GM19452 (cell line): ENCODE data around the gene ATP2B1.

Experiments
- ATAC-seq: cut with Tn5 transposase; IDR thresholded peaks from one replicate; pipeline ENCODE4 v1.9.1; 2021; ENCODE audit not compliant: unreplicated experiment

ATP2B1 gene

GRCh38 chr12:89694542-89694941, 14.1 kb downstream of the ATP2B1 start:
- ATAC-seq = no peak

DNA sequence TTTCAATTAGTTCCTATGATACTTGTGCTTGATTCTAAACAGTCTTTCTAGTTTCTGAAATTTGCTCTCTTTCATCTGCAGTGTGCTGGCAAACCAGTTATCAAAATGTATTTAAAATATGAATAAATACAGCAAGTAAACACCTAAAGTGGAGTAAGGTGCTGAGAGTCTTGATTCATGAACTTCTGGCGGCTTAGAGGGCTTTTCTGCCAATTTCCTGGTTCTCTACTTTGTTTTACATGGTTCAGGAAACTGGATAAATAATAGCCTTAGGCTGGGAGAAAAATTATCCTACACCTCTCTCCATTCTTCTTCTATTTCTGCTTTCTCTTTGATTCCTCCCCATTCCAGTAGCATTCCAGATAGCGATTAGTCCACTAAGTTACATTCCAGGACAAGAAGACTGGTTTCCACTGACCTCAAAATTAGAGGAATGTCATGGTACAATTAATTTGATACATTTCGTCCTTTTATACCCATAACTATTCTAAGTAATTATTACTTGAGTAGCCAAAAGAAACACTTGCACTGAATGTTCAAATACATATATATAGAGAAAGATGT, 14.9 kb downstream of the ATP2B1 start:
- no peak for ATAC-seq

- no peak for ATAC-seq
Measured at GRCh38 chr12:89692439-89692838, 16.2 kb downstream of the ATP2B1 start.

GRCh38 chr12:89691659-89692058, 17.0 kb downstream of the ATP2B1 start:
- ATAC-seq = no peak

DNA sequence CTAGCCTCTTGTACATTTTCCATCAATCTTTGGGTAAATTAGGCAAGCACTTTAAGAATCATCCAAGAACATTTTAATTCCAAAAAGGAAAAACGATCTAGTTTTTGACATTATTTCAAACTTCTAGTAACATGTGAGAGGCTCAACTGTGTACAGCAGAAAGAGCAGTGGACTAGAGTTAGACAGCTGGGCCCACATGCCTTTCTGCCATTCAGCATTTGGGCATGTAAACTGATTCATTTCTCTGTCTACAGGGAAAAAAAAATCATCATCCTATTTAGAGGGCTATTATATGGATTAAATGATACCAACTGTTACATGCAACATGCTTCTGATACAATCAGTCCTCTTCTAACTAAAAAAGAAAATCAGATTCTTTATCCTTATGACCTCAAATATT, 17.7 kb downstream of the ATP2B1 start:
- no peak for ATAC-seq

- ATAC-seq = no peak
Measured at GRCh38 chr12:89689306-89689705, 19.3 kb downstream of the ATP2B1 start.

GRCh38 chr12:89686311-89686710, 22.3 kb downstream of the ATP2B1 start:
- no peak for ATAC-seq

DNA sequence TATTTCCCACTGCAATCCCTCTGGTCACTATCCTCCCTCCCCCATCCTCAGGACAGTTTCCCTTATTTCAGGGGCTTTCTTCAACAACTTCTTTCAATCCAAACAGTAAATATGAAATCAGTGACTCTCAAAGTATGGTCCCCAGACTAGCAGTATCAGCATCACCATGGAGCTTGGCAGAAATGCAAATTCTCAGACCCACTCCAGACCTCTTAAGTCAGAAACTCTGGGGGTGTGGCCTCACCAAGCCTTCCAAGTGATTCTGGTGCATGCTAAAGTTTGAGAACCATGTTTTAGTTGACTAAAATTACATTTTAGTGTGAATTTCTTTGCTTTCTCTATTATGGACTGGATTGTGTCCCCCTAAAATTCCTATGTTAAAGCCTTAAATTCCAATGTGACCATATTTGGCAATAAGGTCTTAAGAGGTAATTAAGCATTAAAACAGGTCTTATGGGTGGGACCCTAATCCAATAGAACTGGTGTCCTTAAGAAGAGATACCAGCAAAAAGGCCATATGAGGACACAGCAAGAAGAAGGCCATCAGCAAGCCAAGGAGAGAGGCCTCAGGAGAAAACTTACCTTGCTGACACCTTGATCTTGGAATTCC, 23.2 kb downstream of the ATP2B1 start:
- ATAC-seq = no peak

- no peak for ATAC-seq
Measured at GRCh38 chr12:89684136-89684535, 24.5 kb downstream of the ATP2B1 start.

- no peak for ATAC-seq
Measured at GRCh38 chr12:89682284-89682683, 26.4 kb downstream of the ATP2B1 start.

- ATAC-seq = no peak
Measured at GRCh38 chr12:89680409-89680808, 28.2 kb downstream of the ATP2B1 start.

- ATAC-seq = no peak
Measured at GRCh38 chr12:89679631-89680030, 29.0 kb downstream of the ATP2B1 start.

- no peak for ATAC-seq
Measured at GRCh38 chr12:89678225-89678624, 30.4 kb downstream of the ATP2B1 start.

GRCh38 chr12:89676930-89677329, 31.7 kb downstream of the ATP2B1 start:
- ATAC-seq = no peak

DNA sequence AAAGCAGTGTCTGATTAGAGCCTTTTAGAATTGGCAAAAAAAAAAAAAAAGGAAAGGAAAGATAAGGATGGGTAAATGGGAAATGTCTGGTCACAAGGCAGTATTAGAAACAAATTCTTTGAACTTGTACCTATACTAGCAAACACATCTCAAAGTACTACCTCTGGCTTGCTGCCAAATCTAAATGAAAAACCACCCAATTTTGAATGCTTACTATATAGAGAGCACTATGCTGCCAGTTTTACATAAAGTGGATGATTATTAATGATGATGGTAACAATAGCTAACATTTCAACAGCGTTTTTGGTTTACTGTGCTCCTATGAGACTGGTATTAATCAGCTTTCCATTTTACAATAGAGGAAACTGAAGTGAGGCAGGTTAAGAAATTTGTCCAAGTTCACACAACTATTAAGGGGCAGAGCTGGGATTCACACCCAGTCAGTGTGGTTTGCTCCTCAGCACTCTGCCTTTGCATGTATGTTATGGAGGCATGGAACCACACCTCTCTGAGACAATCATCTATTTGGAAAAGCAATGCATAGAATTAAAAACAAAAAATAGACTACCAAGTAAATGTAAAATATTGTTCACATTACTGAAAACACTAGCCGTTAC, 34.2 kb downstream of the ATP2B1 start:
- no peak for ATAC-seq

- no peak for ATAC-seq
Measured at GRCh38 chr12:89673603-89674002, 35.0 kb downstream of the ATP2B1 start.

DNA sequence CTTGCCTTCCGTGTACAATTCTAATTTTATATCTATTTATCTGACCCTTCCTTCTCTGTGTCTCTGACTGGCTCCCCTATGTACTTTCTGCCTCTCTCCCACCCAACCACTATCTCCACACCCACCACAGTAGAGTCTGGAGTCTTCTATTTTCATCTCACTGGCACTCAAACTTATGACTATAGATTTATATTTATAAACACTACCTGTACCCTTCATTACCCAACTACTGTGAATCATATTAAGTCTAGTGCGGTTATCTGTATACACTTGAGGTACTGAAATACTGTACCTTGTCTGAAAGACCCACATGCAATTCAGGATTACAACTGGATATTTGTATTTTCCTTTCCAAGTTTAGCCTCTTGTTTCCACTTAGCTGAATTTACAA, 36.1 kb downstream of the ATP2B1 start:
- no peak for ATAC-seq

- no peak for ATAC-seq
Measured at GRCh38 chr12:89671469-89671868, 37.2 kb downstream of the ATP2B1 start.

GRCh38 chr12:89669197-89669596, 39.4 kb downstream of the ATP2B1 start:
- ATAC-seq = no peak

- no peak for ATAC-seq
Measured at GRCh38 chr12:89665556-89665955, 43.1 kb downstream of the ATP2B1 start.

- ATAC-seq = no peak
Measured at GRCh38 chr12:89664441-89664840, 44.2 kb downstream of the ATP2B1 start.

- peak; percentile 63 for ATAC-seq
Measured at GRCh38 chr12:89663577-89664357, 44.9 kb downstream of the ATP2B1 start.
